GM10266 (cell line): ENCODE measurements around the gene RPUSD4.

ENCODE experiments used
- DNase-seq: peaks from one replicate; pipeline ENCODE4 v3.0.0; 2012; ENCODE audit errors: extremely low spot score
- TF ChIP-seq, protein P1 (sequence below): IDR thresholded peaks from 2 replicates; pipeline ENCODE4 v1.5.1; 2012; ENCODE audit warnings: mild to moderate bottlenecking, low read depth; ENCODE audit not compliant: control insufficient read depth, insufficient read depth; ENCODE audit errors: missing control alignments

The RPUSD4 gene

DNA sequence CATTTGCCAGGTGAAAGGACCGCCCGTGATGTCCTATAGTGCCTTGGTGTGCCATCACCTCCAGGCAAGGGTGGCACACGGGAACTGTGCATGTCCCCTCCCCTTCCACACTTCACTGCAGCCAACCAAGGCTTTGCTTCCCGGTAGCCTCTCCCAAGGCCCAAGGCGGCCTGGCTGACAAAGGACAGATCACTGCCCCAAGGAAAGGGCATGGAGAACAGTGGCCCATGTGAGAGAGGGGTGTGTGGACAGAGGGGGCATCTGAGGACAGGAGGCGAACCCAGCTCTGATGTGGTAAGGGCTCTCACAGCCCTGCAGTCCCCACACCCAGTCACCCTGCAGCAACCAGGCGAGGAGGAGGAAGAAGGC lies 50.4 kb downstream of the RPUSD4 start:
- TF ChIP-seq, protein P1, sequence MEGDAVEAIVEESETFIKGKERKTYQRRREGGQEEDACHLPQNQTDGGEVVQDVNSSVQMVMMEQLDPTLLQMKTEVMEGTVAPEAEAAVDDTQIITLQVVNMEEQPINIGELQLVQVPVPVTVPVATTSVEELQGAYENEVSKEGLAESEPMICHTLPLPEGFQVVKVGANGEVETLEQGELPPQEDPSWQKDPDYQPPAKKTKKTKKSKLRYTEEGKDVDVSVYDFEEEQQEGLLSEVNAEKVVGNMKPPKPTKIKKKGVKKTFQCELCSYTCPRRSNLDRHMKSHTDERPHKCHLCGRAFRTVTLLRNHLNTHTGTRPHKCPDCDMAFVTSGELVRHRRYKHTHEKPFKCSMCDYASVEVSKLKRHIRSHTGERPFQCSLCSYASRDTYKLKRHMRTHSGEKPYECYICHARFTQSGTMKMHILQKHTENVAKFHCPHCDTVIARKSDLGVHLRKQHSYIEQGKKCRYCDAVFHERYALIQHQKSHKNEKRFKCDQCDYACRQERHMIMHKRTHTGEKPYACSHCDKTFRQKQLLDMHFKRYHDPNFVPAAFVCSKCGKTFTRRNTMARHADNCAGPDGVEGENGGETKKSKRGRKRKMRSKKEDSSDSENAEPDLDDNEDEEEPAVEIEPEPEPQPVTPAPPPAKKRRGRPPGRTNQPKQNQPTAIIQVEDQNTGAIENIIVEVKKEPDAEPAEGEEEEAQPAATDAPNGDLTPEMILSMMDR: no peak
- no peak for DNase-seq

DNA sequence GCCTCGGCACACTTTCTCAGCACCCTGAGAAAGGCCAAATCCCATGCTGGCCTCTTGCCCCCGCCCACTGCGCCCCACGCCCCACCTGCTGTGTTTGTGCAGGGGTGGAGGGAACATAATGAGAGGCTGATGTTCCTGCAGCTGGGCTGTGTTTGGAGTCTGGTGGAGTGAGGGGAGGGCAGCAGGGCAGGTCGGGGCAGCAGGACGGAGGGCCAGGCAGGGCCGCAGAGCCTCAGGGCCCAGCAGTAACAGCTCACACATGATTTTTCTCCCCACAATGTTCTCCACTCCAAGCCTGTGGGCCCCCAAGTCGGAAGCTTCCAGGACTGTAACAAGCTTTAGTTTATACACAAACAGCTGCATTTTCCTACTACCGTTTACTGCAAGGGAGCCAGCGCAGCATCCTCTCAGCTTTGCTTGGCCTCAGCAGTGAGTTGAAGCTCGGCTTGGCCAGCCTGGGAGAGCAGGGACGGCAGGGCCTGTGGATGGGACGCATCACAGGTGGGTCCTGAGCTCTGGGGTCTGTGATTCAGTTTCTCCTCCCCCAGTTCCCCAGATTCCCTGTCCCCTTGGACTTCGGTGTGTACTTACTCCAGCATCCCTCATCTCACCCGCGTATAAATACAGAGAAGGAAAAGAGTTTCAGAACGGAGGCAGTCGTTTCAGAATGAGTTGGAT lies 51.0 kb downstream of the RPUSD4 start:
- no peak for DNase-seq
- TF ChIP-seq, protein P1: no peak

DNA sequence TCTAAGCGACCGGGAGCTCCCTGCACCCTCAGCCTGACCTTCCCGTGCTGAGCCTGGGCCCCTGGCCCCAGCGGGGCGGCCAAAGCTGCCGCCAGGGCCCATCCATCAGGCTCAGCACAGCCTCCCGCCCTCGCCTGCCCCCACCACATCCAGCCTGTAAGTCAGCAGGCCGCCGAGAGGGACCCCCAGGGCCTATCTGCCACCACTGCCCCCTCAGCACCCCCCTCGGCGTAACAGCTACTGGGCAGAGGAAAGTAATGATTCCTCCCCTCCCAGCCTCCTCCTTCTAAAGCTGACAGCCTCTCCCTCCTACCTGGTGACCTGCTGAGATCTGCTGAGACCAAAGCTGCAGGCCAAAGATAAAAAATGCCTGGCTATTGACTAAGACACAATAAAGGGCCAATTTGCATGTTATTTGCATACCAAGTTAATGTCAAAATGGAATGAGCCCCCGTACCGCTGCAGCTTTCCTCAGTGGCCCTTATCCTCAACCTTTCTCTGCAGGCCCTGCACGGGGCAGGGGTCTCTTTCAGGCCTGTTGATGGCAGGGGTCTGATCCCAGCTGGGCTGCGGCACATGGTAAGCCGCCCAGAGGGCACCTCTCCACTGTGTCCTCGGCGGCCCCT lies 51.6 kb downstream of the RPUSD4 start:
- no peak for DNase-seq
- TF ChIP-seq, protein P1: no peak

DNA sequence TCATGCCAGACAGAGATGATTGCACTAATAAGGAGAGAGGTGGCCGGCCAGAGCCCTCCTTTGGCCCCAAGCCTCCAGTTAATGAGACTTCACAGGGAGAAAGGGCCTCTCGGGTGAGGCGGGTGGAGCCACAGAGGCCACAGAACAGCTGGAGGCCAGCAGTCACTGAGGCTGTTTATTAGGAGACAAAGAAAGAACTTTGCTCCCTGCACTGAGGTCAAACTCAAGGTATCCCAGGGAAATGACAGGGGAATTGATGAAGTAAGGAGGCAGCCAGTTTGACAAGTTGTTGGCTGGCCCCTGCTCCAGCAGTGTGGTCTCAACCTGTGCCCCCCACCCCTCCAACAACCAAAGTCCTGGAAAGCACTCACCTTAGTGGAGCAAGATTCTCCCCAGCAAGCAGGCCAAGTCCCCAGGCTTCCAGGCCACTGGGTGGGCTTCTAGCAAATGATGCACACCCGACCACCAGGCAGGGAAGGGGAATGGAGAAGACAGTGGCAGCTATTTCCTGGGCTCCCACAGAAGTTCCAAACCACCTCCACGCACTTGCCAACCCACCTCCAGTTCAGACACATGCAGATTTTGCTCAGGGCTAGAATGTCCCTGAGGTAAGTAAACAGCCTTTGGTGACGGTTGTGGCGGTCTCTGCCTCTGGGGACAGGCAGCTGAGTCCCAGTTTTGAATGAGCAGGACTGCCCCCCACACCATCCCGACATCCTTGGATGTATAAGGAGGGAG lies 53.2 kb downstream of the RPUSD4 start:
- TF ChIP-seq, protein P1: no peak
- no peak for DNase-seq

DNA sequence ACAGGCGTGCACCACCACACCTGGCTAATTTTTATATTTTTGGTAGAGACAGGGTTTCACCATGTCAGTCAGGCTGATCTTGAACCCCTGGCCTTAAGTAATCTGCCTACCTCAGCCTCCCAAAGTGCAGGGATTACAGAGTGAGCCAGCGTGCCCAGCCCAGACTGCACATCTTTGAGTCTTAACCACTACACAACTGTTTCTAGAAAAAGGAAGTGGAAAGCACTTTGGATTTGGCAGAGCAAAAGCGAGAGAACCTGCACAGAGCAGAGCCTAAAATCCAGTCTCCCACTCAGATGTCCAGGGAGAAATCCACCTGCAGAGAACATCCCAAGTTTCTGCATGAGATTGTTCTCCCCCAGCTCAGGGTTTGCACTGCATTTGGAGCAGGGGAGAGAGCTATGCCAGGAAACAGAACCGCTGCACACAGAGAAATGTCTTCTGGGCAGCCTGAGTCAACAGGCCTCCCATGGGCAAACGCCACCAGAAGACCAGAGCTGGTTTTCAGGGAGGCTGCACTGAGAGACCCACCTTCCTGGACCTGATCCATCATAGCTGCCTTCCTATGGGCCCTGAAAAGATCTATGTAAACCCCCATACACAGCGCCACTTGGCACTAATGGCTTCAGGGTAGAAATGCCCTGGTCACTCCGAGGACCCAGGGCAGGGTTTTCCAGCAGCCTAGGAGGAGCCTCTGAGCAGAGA lies 54.0 kb downstream of the RPUSD4 start:
- TF ChIP-seq, protein P1: no peak
- DNase-seq: no peak

DNA sequence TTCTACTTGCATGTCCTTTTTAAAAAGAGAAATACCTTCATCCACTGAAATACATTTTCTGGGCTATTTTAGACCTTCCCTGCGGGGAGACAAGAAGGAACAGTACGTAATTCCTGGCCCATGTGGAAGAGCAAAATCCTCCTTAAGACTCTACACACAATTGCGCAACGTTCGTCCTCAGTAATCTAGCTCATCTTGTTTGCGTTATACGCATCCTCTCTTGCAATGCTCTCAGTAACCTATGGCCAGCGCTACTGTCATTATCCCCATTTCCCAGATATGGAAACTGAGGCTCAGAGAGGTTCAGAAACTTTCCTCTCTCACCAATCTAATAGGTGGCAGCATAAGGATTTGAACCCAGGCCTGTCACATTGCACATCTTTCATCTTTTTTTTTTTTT lies 54.6 kb downstream of the RPUSD4 start:
- no peak for DNase-seq
- TF ChIP-seq, protein P1: no peak
